Liver (tissue), 9 donors: Measurements from ENCODE around the gene RPUSD1. TPM values are rescaled to one million over a fixed set of nuclear protein-coding genes. Genes with fewer than 3 reads are reported as not detected.

Experiments
- DNase-seq: peaks from one replicate; pipeline ENCODE4 v3.0.0-alpha.2; 2017; ENCODE audit warnings: low spot score
- H3K27ac ChIP-seq, 2 donors: one replicate each; pipeline ENCODE4 v1.7.0; 2013; ENCODE audit warnings: inconsistent platforms in 2 of 2, low read length in 2 of 2, control low read depth in 1 of 2, low read depth in 1 of 2, mild to moderate bottlenecking in 1 of 2
- H3K27me3 ChIP-seq, 4 donors: one replicate each; pipeline versions ENCODE4 v1.6.1 to v1.7.0; 2013; ENCODE audit warnings: low read length in 3 of 4, inconsistent platforms in 1 of 4, mild to moderate bottlenecking in 1 of 4, moderate library complexity in 1 of 4; ENCODE audit not compliant: control insufficient read depth in 4 of 4, insufficient read depth in 4 of 4
- H3K36me3 ChIP-seq, 4 donors: one replicate each; pipeline versions ENCODE4 v1.6.1 to v1.7.0; 2013; ENCODE audit warnings: low read length in 3 of 4, mild to moderate bottlenecking in 3 of 4, low read depth in 1 of 4, moderate library complexity in 1 of 4; ENCODE audit not compliant: control insufficient read depth in 4 of 4, insufficient read depth in 3 of 4
- H3K4me1 ChIP-seq, 4 donors: one replicate each; pipeline versions ENCODE4 v1.6.1 to v1.7.0; 2013; ENCODE audit warnings: low read length in 3 of 4, mild to moderate bottlenecking in 3 of 4, moderate library complexity in 1 of 4; ENCODE audit not compliant: control insufficient read depth in 4 of 4, insufficient read depth in 4 of 4
- H3K4me3 ChIP-seq, 3 donors: one replicate each; pipeline versions ENCODE4 v1.6.1 to v1.7.0; 2013; ENCODE audit warnings: low read length in 3 of 3, control low read depth in 1 of 3, low read depth in 1 of 3, mild to moderate bottlenecking in 1 of 3
- H3K9ac ChIP-seq, 2 donors: one replicate each; pipeline ENCODE4 v1.7.0; 2013; ENCODE audit warnings: low read length in 2 of 2, mild to moderate bottlenecking in 2 of 2, moderate library complexity in 2 of 2, control low read depth in 1 of 2, low read depth in 1 of 2
- H3K9me3 ChIP-seq, 4 donors: one replicate each; pipeline versions ENCODE4 v1.6.1 to v1.7.0; 2013; ENCODE audit warnings: low read length in 3 of 4; ENCODE audit not compliant: control insufficient read depth in 4 of 4
- FOXA1 ChIP-seq: IDR thresholded peaks from 2 replicates; pipeline ENCODE4 v1.6.1; 2016; ENCODE audit warnings: antibody characterized with exemption
- FOXA2 ChIP-seq: IDR thresholded peaks from 2 replicates; pipeline ENCODE4 v1.6.1; 2016; ENCODE audit warnings: antibody characterized with exemption
- GABPA ChIP-seq, 2 donors: IDR thresholded peaks in 1 of 2; conservative IDR thresholded peaks in 1 of 2; 2 replicates each; pipeline ENCODE4 v1.6.1; 2016; ENCODE audit warnings: antibody characterized with exemption in 2 of 2, mild to moderate bottlenecking in 1 of 2, moderate library complexity in 1 of 2
- HNF4A ChIP-seq, 2 donors: conservative IDR thresholded peaks; 2 replicates each; pipeline ENCODE4 v1.6.1; 2016; ENCODE audit warnings: antibody characterized with exemption in 2 of 2, mild to moderate bottlenecking in 2 of 2
- HNF4G ChIP-seq: IDR thresholded peaks from 2 replicates; pipeline ENCODE4 v1.6.1; 2016; ENCODE audit warnings: antibody characterized with exemption
- JUND ChIP-seq, 2 donors: IDR thresholded peaks; 2 replicates each; pipeline ENCODE4 v1.6.1; 2016; ENCODE audit warnings: antibody characterized with exemption in 2 of 2
- NR2F2 ChIP-seq: IDR thresholded peaks from 2 replicates; pipeline ENCODE4 v1.6.1; 2016; ENCODE audit warnings: antibody characterized with exemption
- RAD21 ChIP-seq, 2 donors: IDR thresholded peaks; 2 replicates each; pipeline ENCODE4 v1.6.1; 2016; ENCODE audit warnings: antibody characterized with exemption in 2 of 2, mild to moderate bottlenecking in 2 of 2
- RXRA ChIP-seq, 2 donors: IDR thresholded peaks; 2 replicates each; pipeline ENCODE4 v1.6.1; 2017 to 2018; ENCODE audit warnings: antibody characterized with exemption in 2 of 2, mild to moderate bottlenecking in 1 of 2
- YY1 ChIP-seq: IDR thresholded peaks from 2 replicates; pipeline ENCODE4 v1.6.1; 2016; ENCODE audit warnings: antibody characterized with exemption, mild to moderate bottlenecking
- whole genome bisulfite sequencing: extraction: QIAGEN DNeasy Blood & Tissue Kit; methylation state at CpG from one replicate; pipeline ENCODE4 v1.1.7; 2013; 5-methylcytosine and 5-hydroxymethylcytosine counted together
- polyA plus RNA-seq, 2 donors: library from polyadenylated mRNA; stranded (reverse) in 1 of 2; unstranded in 1 of 2; fragments of 200-250 nt in 1 of 2; fragments of >200 nt in 1 of 2; fragmentation: Nextera tagmentation in 1 of 2; extraction: Ambion mirVana in 1 of 2; gene quantifications; one replicate each; pipeline versions ENCODE4 v1.2.1 to v1.2.3, GENCODE V29; 2013 to 2015
- total RNA-seq, 2 donors: library from RNA; depleted of rRNA; stranded (reverse); fragments of >200 nt; gene quantifications; one replicate each; pipeline ENCODE4 v1.2.3, GENCODE V29; 2014
- TF ChIP-seq, protein P1 (sequence below): IDR thresholded peaks from 2 replicates; pipeline ENCODE4 v1.6.1; 2016; ENCODE audit warnings: antibody characterized with exemption
- TF ChIP-seq, protein P2 (sequence below): IDR thresholded peaks from 2 replicates; pipeline ENCODE4 v1.6.1; 2016; ENCODE audit warnings: antibody characterized with exemption
- TF ChIP-seq, protein P3 (sequence below): IDR thresholded peaks from 2 replicates; pipeline ENCODE4 v1.6.1; 2016; ENCODE audit warnings: antibody characterized with exemption, mild to moderate bottlenecking
- TF ChIP-seq, protein P4 (sequence below): fragments of 150-350 bp; IDR thresholded peaks from 2 replicates; pipeline ENCODE4 v1.5.1; 2017; ENCODE audit warnings: improper control_type of control experiment, low read depth, low read length; ENCODE audit not compliant: missing input control
- TF ChIP-seq, protein P5 (sequence below): IDR thresholded peaks from 2 replicates; pipeline ENCODE4 v1.6.1; 2016; ENCODE audit warnings: antibody characterized with exemption
- donor health status: healthy.
- donor health status: healthy.
- donor health status: healthy.
- donor health status: healthy.
- donor health status: healthy.

The RPUSD1 gene
- total and polyA plus RNA-seq, 4 donors, result 4.5 to 10.7 (median 8.9) TPM

DNA sequence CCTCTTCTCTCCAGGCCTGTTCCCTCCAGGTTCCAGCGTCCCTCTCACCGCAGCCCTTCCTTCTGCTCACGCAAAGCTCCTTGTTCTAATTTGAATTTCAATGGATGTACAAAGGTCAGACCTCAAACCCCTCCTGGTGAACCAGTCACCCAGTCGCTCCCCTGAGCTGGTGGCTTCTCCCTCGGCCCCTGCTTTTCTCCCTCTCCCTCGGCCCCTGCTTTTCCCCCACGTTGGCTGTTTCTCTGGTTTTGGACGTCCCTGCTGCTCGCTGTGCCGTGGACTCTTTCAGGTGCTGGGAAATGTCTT lies 36.2 kb downstream of the RPUSD1 start:
- H3K9me3 ChIP-seq, result peaks cover 0 to 5% (median 0%) of the 10 kb centered on the region in 4 donors
- TF ChIP-seq, protein P1, sequence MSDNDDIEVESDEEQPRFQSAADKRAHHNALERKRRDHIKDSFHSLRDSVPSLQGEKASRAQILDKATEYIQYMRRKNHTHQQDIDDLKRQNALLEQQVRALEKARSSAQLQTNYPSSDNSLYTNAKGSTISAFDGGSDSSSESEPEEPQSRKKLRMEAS, result no peak
- TF ChIP-seq, protein P2, sequence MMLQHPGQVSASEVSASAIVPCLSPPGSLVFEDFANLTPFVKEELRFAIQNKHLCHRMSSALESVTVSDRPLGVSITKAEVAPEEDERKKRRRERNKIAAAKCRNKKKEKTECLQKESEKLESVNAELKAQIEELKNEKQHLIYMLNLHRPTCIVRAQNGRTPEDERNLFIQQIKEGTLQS, result no peak
- TF ChIP-seq RXRA (IDR thresholded peaks at IDR 0.05), result no peak
- no peak for TF ChIP-seq GABPA (IDR thresholded peaks at IDR 0.05 in 1 of 2, conservative IDR thresholded peaks at IDR 0.05 in 1 of 2)
- no peak for TF ChIP-seq FOXA1
- TF ChIP-seq NR2F2, result no peak
- TF ChIP-seq HNF4A (conservative IDR thresholded peaks at IDR 0.05), result no peak
- TF ChIP-seq, protein P3, sequence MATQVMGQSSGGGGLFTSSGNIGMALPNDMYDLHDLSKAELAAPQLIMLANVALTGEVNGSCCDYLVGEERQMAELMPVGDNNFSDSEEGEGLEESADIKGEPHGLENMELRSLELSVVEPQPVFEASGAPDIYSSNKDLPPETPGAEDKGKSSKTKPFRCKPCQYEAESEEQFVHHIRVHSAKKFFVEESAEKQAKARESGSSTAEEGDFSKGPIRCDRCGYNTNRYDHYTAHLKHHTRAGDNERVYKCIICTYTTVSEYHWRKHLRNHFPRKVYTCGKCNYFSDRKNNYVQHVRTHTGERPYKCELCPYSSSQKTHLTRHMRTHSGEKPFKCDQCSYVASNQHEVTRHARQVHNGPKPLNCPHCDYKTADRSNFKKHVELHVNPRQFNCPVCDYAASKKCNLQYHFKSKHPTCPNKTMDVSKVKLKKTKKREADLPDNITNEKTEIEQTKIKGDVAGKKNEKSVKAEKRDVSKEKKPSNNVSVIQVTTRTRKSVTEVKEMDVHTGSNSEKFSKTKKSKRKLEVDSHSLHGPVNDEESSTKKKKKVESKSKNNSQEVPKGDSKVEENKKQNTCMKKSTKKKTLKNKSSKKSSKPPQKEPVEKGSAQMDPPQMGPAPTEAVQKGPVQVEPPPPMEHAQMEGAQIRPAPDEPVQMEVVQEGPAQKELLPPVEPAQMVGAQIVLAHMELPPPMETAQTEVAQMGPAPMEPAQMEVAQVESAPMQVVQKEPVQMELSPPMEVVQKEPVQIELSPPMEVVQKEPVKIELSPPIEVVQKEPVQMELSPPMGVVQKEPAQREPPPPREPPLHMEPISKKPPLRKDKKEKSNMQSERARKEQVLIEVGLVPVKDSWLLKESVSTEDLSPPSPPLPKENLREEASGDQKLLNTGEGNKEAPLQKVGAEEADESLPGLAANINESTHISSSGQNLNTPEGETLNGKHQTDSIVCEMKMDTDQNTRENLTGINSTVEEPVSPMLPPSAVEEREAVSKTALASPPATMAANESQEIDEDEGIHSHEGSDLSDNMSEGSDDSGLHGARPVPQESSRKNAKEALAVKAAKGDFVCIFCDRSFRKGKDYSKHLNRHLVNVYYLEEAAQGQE, result no peak
- TF ChIP-seq RAD21 (IDR thresholded peaks at IDR 0.05), result no peak
- no peak for TF ChIP-seq JUND (IDR thresholded peaks at IDR 0.05)
- TF ChIP-seq, protein P4, sequence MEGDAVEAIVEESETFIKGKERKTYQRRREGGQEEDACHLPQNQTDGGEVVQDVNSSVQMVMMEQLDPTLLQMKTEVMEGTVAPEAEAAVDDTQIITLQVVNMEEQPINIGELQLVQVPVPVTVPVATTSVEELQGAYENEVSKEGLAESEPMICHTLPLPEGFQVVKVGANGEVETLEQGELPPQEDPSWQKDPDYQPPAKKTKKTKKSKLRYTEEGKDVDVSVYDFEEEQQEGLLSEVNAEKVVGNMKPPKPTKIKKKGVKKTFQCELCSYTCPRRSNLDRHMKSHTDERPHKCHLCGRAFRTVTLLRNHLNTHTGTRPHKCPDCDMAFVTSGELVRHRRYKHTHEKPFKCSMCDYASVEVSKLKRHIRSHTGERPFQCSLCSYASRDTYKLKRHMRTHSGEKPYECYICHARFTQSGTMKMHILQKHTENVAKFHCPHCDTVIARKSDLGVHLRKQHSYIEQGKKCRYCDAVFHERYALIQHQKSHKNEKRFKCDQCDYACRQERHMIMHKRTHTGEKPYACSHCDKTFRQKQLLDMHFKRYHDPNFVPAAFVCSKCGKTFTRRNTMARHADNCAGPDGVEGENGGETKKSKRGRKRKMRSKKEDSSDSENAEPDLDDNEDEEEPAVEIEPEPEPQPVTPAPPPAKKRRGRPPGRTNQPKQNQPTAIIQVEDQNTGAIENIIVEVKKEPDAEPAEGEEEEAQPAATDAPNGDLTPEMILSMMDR, result no peak
- TF ChIP-seq, protein P5, sequence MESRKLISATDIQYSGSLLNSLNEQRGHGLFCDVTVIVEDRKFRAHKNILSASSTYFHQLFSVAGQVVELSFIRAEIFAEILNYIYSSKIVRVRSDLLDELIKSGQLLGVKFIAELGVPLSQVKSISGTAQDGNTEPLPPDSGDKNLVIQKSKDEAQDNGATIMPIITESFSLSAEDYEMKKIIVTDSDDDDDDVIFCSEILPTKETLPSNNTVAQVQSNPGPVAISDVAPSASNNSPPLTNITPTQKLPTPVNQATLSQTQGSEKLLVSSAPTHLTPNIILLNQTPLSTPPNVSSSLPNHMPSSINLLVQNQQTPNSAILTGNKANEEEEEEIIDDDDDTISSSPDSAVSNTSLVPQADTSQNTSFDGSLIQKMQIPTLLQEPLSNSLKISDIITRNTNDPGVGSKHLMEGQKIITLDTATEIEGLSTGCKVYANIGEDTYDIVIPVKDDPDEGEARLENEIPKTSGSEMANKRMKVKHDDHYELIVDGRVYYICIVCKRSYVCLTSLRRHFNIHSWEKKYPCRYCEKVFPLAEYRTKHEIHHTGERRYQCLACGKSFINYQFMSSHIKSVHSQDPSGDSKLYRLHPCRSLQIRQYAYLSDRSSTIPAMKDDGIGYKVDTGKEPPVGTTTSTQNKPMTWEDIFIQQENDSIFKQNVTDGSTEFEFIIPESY, result no peak
- no peak for TF ChIP-seq FOXA2
- TF ChIP-seq HNF4G, result no peak
- no peak for TF ChIP-seq YY1
- no peak overlapping the region for H3K4me3 ChIP-seq
- no peaks in the 10 kb centered on the region for H3K27me3 ChIP-seq
- DNase-seq, result no peak
- no peaks in the 10 kb centered on the region for H3K36me3 ChIP-seq
- H3K27ac ChIP-seq, result no peak overlapping the region
- no peak overlapping the region for H3K9ac ChIP-seq
- no peaks in the 10 kb centered on the region for H3K4me1 ChIP-seq
- 23% methylated on average over 10 of the region's 10 CpGs for WGBS
